CD8-positive, alpha-beta T cell (primary cell): ENCODE measurements around the gene THTPA. TPM values are rescaled to one million over a fixed set of nuclear protein-coding genes. Genes with fewer than 3 reads are reported as not detected.

ENCODE experiments used
- total RNA-seq, 46 experiments: library from RNA in 2 of 46; stranded (reverse) in 2 of 46; gene quantifications; one replicate each; pipeline ENCODE4 v1.2.3 and lab custom pipeline; 2021 to 2026

The THTPA gene
- total RNA-seq, 2 experiments from 2014 or later: 10.7 to 12.4 TPM

Other genes with a start within 250 kb of the THTPA start
- 1 to 10 TPM; 1.4 to 1.8 TPM for gene BCL2L2, start 249.4 kb upstream of the THTPA start, total RNA-seq
- 100 to 1,000 TPM; 186 to 191 TPM for gene PABPN1, start 234.8 kb upstream of the THTPA start, total RNA-seq
- 10 to 100 TPM; 12.3 to 13.5 TPM for gene SLC22A17, start 203.4 kb upstream of the THTPA start, total RNA-seq
- not detected for gene EFS, start 191.1 kb upstream of the THTPA start, total RNA-seq
- gene IL25, start 183.5 kb upstream of the THTPA start, total RNA-seq: not detected
- gene CMTM5, start 179.2 kb upstream of the THTPA start, total RNA-seq: not detected
- not detected for gene MYH6, start 148.0 kb upstream of the THTPA start, total RNA-seq
- gene MYH7, start 120.6 kb upstream of the THTPA start, total RNA-seq: not detected
- gene NGDN, start 86.6 kb upstream of the THTPA start, total RNA-seq: 100 to 1,000 TPM; 173 TPM
- under 1 TPM; 0.24 to 0.25 TPM for gene ZFHX2, start 4.5 kb upstream of the THTPA start, total RNA-seq
- gene AP1G2, start 11.5 kb downstream of the THTPA start, total RNA-seq: 100 to 1,000 TPM; 153 to 160 TPM
- not detected for gene JPH4, start 22.5 kb downstream of the THTPA start, total RNA-seq
- not detected for gene DHRS2, start 80.1 kb downstream of the THTPA start, total RNA-seq